Mucosa of rectum (tissue), 2 donors: ENCODE data around the gene MKRN2OS.

ENCODE experiments used
- H3K27ac ChIP-seq, 2 donors: one replicate each; pipeline ENCODE4 v1.7.0; 2013; ENCODE audit warnings: inconsistent platforms in 2 of 2, low read depth in 2 of 2, low read length in 2 of 2
- H3K27me3 ChIP-seq, 2 donors: one replicate each; pipeline ENCODE4 v1.7.0; 2013; ENCODE audit warnings: low read length in 2 of 2; ENCODE audit not compliant: control insufficient read depth in 2 of 2, insufficient read depth in 2 of 2
- H3K36me3 ChIP-seq, 2 donors: one replicate each; pipeline ENCODE4 v1.7.0; 2013; ENCODE audit warnings: low read length in 2 of 2; ENCODE audit not compliant: control insufficient read depth in 2 of 2, insufficient read depth in 2 of 2
- H3K4me1 ChIP-seq, 2 donors: one replicate each; pipeline ENCODE4 v1.7.0; 2013; ENCODE audit warnings: low read length in 2 of 2, mild to moderate bottlenecking in 1 of 2; ENCODE audit not compliant: control insufficient read depth in 2 of 2, insufficient read depth in 2 of 2
- H3K4me3 ChIP-seq, 2 donors: one replicate each; pipeline ENCODE4 v1.7.0; 2013; ENCODE audit warnings: low read length in 2 of 2
- H3K9ac ChIP-seq, 2 donors: one replicate each; pipeline ENCODE4 v1.7.0; 2013; ENCODE audit warnings: low read length in 2 of 2, low read depth in 1 of 2, mild to moderate bottlenecking in 1 of 2
- H3K9me3 ChIP-seq, 2 donors: one replicate each; pipeline ENCODE4 v1.7.0; 2013; ENCODE audit warnings: low read length in 2 of 2; ENCODE audit not compliant: control insufficient read depth in 2 of 2
- donor health status: healthy.
- donor health status: Normal muscosa, but diverticular disease.

The MKRN2OS gene, protein sequence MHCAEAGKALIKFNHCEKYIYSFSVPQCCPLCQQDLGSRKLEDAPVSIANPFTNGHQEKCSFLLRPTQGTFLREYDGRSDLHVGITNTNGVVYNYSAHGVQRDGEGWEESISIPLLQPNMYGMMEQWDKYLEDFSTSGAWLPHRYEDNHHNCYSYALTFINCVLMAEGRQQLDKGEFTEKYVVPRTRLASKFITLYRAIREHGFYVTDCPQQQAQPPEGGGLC

DNA sequence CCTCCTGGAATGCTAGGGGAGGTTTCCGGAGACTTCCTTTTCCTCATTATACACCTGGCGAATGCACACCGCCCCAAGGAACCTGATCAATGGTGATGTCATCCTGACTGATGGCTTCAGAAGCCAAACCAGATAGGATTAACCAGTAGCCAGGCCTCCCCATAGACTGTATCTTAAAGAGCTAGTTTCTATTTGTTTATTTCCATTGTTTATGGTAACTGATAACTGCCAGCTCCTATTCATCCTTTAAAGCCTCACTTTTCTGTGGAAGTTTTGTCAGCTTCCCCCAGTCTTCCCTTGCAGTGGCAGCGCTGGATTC lies at the start of gene MKRN2OS:
Gene MKRN2OS (minus strand): TSS at position 27 of the 319 bp plus-strand sequence. CDS start 35 bp downstream, outside the sequence.
- peaks cover 0 to 5% of the 10 kb centered on the region in 2 donors for H3K4me1 ChIP-seq
- no peaks in the 10 kb centered on the region for H3K27me3 ChIP-seq
- H3K9ac ChIP-seq, result peak within 1 kb of the TSS; percentile 61 to 74
- H3K36me3 ChIP-seq, result peaks cover 0 to 6% of the 10 kb centered on the region in 2 donors
- peak within 1 kb of the TSS; percentile 71 to 81 for H3K4me3 ChIP-seq
- peak within 1 kb of the TSS; percentile 75 to 77 for H3K27ac ChIP-seq
- no peaks in the 10 kb centered on the region for H3K9me3 ChIP-seq

- peaks cover 63 to 73% of the 10 kb centered on the region in 2 donors for H3K36me3 ChIP-seq
- no peaks in the 10 kb centered on the region for H3K27me3 ChIP-seq
- H3K4me3 ChIP-seq, result no peak overlapping the region
- no peak overlapping the region for H3K9ac ChIP-seq
- H3K27ac ChIP-seq, result no peak overlapping the region
- H3K4me1 ChIP-seq, result no peaks in the 10 kb centered on the region
- no peaks in the 10 kb centered on the region for H3K9me3 ChIP-seq
Measured at GRCh38 chr3:12593473-12593872, 48.2 kb upstream of the MKRN2OS start.

GRCh38 chr3:12591997-12592715 lies 46.9 kb upstream of the MKRN2OS start:
- Histone ChIP-seq H3K4me1 (no peaks in the 10 kb centered on the region), H3K4me3 (no peak overlapping the region), H3K9ac (no peak overlapping the region), H3K36me3 (peaks cover 64 to 70% of the 10 kb centered on the region in 2 donors), H3K27me3 (no peaks in the 10 kb centered on the region), H3K27ac (no peak overlapping the region), H3K9me3 (no peaks in the 10 kb centered on the region)

DNA sequence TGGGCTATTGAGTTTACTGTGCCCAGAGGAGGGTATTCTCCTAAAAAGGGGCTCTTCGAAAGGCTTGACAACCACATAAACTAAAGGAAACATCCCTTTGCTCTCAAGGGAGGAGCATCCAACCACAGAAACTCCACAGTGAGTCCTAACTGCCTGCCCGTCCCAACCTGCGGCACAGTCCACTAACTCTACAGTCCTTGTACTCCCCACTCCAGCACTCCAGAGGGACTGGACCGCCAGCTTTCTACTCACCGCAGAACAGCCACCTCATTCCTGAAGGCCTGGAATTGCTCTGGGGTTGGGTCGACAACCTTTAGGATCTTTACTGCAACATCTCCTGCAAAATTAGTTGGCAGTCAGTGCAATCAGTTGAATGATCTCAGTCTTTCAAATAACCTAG lies 46.2 kb upstream of the MKRN2OS start:
- Histone ChIP-seq H3K4me1 (no peaks in the 10 kb centered on the region), H3K27me3 (no peaks in the 10 kb centered on the region), H3K36me3 (peaks cover 66 to 71% of the 10 kb centered on the region in 2 donors), H3K9ac (no peak overlapping the region), H3K27ac (no peak overlapping the region), H3K9me3 (no peaks in the 10 kb centered on the region), H3K4me3 (no peak overlapping the region)

GRCh38 chr3:12590096-12590495 lies 44.8 kb upstream of the MKRN2OS start:
- no peaks in the 10 kb centered on the region for H3K9me3 ChIP-seq
- no peaks in the 10 kb centered on the region for H3K4me1 ChIP-seq
- no peak overlapping the region for H3K4me3 ChIP-seq
- peaks cover 73 to 75% of the 10 kb centered on the region in 2 donors for H3K36me3 ChIP-seq
- H3K27ac ChIP-seq, result no peak overlapping the region
- H3K9ac ChIP-seq, result no peak overlapping the region
- no peaks in the 10 kb centered on the region for H3K27me3 ChIP-seq

GRCh38 chr3:12588039-12589009 lies 43.0 kb upstream of the MKRN2OS start:
- Histone ChIP-seq H3K9me3 (no peaks in the 10 kb centered on the region), H3K27me3 (no peaks in the 10 kb centered on the region), H3K27ac (no peak overlapping the region), H3K36me3 (peaks cover 74 to 79% of the 10 kb centered on the region in 2 donors), H3K4me1 (no peaks in the 10 kb centered on the region), H3K4me3 (no peak overlapping the region), H3K9ac (no peak overlapping the region)

DNA sequence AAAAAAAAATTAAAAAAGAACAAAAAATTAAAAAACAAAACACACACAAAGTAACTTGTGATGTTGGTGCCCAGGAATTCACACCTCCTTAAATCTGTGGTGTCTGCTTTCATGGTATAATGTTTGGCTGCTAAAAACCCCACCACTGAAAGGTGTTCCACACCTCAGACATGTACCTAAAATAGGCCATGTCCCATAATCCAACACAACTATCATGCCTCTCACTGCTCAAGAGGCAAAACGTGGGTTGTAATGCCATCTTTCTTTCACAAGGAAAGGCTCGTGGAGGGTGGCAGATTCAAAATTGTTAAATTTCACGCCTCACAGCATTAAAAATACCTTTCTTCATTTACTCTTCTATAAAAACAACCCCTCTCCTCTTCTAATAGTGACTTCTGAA lies 41.1 kb upstream of the MKRN2OS start:
- H3K4me3 ChIP-seq, result no peak overlapping the region
- no peak overlapping the region for H3K9ac ChIP-seq
- no peaks in the 10 kb centered on the region for H3K27me3 ChIP-seq
- no peaks in the 10 kb centered on the region for H3K9me3 ChIP-seq
- peaks cover 82 to 86% of the 10 kb centered on the region in 2 donors for H3K36me3 ChIP-seq
- no peak overlapping the region for H3K27ac ChIP-seq
- H3K4me1 ChIP-seq, result no peaks in the 10 kb centered on the region

DNA sequence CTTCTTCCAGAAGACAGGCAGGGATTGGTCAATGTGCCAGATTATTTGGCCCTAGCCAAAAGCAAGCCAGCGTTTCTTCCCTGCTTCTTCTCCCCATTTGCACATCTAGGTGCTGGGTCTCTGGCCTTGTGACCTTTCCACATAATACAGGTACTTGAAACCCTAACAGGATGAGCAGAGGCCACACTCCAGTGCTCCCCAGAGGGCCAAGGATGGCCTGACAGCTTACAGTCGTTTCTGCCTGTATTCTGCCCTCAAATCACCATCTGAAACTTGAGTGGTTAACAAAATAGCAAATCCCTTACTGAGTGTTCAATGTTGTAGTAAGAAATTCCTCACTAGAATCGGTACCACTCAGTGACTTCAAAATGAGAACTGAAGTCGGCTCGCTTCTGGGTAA lies 40.7 kb upstream of the MKRN2OS start:
- H3K9me3 ChIP-seq, result no peaks in the 10 kb centered on the region
- H3K36me3 ChIP-seq, result peaks cover 82 to 86% of the 10 kb centered on the region in 2 donors
- H3K9ac ChIP-seq, result no peak overlapping the region
- no peaks in the 10 kb centered on the region for H3K27me3 ChIP-seq
- H3K27ac ChIP-seq, result no peak overlapping the region
- H3K4me1 ChIP-seq, result no peaks in the 10 kb centered on the region
- no peak overlapping the region for H3K4me3 ChIP-seq

DNA sequence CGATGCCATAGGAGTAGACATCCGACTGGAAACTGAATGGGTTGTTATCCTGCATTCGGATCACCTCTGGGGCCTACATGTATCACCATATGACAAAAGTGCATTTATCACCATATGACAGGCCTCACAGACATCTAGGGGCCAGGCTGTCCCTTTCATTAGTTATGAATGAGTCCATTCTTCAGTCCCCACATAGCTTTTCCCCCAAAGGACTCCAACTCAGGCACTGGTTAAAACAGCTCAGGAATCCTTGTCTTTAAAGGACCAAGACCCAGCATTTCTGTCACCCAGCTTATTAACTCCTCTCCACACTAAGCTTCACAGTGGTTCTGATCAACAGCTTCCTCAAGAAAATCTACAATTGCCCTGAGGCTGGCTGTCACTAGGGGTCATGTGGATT lies 39.9 kb upstream of the MKRN2OS start:
- no peaks in the 10 kb centered on the region for H3K9me3 ChIP-seq
- H3K27ac ChIP-seq, result no peak overlapping the region
- no peak overlapping the region for H3K9ac ChIP-seq
- peaks cover 77 to 84% of the 10 kb centered on the region in 2 donors for H3K36me3 ChIP-seq
- no peaks in the 10 kb centered on the region for H3K4me1 ChIP-seq
- no peaks in the 10 kb centered on the region for H3K27me3 ChIP-seq
- no peak overlapping the region for H3K4me3 ChIP-seq

GRCh38 chr3:12584083-12584482 lies 38.8 kb upstream of the MKRN2OS start:
- no peaks in the 10 kb centered on the region for H3K4me1 ChIP-seq
- H3K27ac ChIP-seq, result no peak overlapping the region
- H3K36me3 ChIP-seq, result peaks cover 75 to 89% of the 10 kb centered on the region in 2 donors
- H3K9me3 ChIP-seq, result no peaks in the 10 kb centered on the region
- no peak overlapping the region for H3K9ac ChIP-seq
- H3K27me3 ChIP-seq, result no peaks in the 10 kb centered on the region
- no peak overlapping the region for H3K4me3 ChIP-seq
